HK-2 (cell line): ENCODE data around the gene C22orf42.
"Not testable (repeated sequence)": the region's sequence is repeated elsewhere in the genome, so short reads cannot be mapped to it uniquely, and the experiment has no call there.

ENCODE experiments used
- DNase-seq: peaks from one replicate; pipeline ENCODE4 v3.0.0-alpha.2; 2018; ENCODE audit not compliant: unreplicated experiment

Gene C22orf42

DNA sequence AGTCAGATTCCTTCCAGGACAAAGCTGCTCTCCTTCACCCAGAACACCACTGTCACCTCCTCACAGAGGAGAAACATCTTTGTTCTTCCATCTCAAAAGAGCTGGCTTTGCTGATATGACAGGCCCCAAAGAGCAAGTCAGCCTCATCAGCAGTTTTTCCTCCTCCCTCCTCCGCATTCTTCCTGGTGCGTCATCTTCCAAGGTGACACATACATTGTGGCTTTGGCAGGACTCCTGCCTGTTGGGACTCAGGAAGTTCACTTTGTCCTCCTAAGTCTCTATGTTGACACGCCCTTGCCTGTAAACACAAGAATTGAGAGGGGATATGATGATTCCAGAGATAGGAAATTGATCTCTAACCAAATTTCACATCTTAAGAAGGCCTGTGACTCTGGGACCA, 23.1 kb downstream of the C22orf42 start:
- DNase-seq = peak; percentile 45

DNA sequence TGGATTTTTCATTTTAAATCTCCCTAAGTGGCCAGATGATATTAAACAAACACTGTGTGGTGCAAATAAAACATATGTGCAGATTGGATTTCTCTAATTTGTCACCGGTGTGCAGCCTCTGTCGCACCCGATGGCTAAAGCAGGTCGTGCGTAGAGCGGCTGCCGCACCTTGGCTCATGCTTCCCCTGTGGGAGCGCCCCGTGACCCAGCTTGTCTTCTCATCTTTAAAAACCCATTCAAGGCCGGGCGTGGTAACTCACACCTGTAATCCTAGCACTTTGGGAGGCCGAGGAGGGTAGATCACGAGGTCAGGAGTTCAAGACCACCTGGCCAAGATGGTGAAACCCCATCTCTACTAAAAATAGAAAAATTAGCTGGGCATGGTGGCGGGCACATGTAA, 24.3 kb downstream of the C22orf42 start:
- DNase-seq = not testable (repeated sequence)

DNA sequence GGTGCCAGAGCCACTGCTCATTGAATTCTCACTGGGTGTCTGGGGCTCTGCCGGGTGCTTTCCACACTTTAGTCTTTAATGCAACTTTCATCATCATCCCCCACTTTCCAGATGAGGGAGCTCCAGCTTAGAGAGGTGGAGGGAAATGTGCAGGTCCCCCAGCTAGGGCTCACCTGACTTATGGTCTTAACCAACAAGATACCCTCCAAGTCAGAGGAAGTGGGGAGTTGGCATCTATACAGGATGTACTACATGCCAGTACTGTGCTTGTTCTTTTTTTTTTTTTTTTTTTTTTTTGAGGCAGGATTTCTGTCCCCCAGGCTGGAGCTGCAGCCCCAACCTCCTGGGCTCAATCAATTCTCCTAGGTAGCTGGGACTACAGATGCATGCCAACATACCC, 26.3 kb downstream of the C22orf42 start:
- DNase-seq = no peak

DNA sequence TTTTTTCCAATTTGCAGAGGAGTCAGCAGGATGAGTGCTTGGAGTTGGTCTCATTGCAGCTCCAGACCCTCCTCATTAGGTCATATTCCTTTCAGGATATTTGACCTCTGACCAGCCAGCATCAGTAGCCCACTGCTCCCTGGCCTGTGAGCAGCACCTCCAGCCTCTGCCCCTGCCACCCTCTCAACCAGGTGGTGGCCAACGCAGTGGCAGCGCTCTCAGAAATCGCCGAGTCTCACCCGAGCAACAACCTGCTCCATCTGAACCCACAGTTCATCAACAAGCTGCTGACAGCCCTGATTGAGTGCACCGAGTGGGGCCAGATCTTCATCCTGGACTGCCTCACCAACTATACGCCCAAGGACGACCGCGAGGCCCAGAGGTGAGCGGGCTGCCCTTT, 27.0 kb downstream of the C22orf42 start:
- DNase-seq = no peak

DNA sequence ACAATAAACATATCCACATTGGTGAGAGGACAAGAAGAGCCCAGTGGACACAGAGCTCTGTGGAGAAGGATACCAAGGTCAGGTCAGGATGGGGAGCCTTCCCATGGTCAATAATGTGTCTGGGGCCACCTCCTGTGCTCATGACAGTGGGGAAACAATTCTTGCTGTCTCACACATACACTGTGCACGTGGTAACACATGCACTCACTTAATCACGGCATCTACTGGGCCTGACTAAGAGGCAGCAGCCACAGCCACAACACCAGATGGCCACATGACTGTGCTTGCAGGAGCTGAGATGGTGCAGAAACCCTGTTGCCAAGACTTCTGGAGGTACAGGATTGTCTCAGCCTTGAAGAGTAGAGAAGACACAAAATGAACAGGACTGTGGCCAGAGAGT, 28.6 kb downstream of the C22orf42 start:
- no peak for DNase-seq

DNA sequence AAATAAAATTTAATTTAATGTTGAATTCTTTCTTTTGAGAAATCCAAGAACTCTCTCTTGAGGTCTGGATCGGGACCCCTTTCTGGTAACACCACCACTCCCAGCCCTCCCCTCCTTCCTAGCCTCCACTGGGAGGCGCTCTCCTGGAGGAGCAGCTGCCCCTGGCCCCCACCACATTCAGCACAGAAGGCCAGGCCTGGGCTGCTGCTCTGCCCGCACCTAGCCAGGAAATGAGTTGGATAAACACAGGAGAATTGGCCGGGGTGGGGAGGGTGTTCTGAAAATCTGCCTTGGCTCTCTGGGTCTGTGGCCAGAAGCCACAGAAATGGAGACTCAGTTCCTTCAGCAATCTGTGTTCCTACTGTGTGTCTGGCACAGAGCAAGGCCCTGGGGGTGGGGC, 31.2 kb downstream of the C22orf42 start:
- no peak for DNase-seq

DNA sequence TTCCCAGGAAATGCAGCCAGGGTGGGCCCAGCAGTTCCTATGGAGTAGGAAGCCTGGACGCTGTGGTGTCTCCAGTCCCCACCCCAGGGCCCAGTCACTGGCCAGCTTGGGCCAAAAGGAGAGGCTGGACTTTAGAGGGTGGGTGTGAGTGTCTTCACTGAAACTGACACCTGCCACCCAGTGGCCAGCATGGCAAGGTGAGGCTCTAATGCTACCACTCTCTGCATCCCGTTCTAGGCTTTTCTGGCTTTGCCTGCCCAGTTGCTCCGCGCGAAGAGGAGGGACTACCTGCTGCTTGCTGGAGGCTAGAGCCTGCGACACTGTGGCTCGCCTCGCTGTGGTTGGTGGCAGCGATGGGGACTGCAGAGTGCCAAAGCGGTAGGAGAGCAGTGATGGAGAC, 35.4 kb downstream of the C22orf42 start:
- DNase-seq = no peak

DNA sequence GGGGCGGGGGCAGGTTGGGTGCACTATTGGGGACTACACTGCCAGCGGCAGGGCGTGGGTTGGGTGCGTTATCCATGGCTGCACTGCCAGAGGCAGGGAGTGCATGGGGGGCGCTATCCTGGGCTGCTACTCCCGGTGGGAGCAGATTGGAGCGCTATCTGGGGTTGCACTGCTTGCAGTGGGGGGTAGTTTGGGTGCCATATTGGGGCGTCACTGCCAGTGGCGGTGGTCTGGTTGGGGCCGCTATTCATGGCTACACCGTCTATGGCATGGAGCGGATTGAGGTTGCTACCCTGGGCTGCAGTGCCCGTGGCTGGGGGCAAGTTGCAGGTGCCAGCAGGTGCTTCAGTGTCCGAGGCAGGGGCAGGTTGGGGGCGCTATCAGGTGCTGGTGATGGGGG, 36.2 kb downstream of the C22orf42 start:
- DNase-seq = no peak

DNA sequence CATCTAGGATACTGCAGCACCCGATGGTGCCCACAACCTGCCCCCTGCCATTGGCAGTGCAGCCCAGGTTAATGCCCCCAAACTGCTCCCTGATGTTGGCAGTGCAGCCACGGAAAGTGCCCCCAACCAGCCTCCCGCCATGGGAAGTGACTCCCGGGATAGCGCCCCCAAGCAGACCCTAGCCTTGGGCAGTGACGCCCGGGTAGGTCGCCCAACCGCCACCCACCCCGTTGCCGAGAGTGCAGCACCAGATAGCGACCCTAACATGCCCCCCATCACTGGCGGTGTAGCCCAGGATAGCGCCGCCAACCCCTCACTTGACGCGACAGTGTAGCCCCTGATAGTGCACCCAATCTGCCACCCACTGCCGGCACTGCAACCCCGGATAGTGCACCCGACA, 38.5 kb downstream of the C22orf42 start:
- no peak for DNase-seq

DNA sequence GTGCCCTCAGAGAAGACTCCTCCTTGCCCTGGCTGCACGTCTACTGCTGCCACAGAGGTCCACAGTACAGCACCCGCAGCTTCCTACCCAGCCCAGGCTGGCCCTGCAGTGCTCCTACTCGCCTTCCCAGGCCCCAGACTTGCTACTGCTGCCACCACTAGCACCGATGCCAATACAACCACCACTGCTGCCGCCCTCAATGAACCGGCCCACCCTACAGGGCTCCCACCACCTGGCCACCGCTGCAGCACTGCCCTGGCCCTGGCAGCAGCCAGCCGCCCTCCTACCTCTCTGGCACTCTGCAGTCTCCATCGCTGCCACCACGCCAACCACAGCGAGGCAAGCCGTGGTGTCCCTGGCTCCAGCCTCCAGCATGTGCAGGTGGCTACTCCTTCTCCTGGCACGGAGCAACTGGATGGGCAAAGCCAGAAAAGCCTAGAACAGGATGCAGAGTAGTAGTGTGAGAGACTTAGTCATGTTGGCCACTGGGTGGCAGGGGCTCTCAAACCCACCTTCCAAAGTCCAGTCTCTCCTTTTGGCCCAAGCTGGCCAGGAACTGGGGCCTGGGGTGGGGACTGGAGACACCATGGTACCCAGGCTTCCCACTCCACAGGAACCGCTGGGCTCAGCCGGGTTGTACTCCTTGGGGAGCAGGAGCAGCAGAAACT, 39.4 kb downstream of the C22orf42 start:
- no peak for DNase-seq

DNA sequence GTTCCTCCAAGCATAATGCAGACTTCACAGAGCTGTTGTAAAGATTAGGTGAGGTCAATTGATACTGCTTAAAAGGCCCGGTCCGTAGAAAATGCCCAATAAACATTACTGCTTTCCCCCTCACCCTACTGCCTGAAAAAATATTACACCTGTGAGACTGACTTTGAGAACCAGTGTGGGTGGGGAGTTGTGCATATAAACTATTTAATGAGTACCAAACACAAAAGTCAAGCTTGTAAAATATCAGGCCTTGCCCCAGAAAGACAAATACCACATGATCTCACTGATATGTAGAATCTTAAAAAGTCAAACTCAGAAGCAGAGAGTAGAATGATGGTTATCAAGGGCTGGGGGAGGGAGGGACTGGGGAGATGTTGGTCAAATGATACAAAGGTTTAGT, 46.7 kb downstream of the C22orf42 start:
- no peak for DNase-seq

DNA sequence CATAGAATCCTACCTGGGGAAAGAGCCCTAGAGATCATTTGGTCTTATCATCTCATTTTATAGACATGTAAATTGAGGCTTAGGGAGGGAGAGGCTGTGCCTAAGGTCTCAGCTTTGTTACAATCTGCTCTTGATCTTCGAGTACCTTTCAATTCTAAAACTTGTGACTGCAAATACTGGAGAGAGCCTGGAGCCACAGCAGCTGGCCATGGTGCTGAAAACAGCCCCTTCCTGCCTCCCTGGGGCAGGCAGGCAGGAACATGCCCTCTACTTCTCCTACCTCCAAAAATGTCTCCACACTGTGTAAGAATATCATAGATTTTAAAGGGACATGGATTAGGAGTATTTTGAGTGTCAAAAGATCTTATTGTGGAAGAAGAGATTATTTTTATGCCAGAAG, 52.2 kb downstream of the C22orf42 start:
- DNase-seq = peak; percentile 4

DNA sequence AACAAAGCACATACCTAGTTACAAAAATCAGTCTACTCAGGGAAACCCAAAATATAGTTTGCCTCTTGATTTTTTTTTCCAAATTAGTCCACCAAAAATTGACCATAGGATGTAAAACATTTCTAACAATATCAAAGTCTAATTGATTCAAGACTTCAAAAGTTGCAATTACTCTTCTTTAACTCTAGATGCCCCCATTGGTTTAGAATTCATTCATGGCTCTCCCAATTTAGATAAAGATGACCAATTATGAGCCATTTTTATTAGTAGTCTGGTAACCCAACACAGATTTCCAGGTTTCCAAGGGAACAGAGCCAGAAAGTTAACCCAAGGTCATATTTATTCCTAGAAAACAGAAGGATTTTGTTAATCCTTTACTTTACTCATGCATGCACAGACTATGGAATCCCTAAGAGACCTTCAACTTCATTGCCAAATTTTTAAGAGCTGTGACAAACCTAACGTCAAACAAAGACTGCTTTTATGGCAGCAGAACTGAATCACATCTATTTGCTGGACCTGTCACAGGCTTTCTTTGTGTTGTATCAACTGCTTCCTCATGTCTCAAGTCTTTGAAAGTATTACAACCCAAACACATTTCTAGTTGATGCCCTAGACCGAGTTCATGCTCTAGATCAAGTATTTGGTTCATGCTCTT, 55.3 kb downstream of the C22orf42 start:
- DNase-seq = no peak

DNA sequence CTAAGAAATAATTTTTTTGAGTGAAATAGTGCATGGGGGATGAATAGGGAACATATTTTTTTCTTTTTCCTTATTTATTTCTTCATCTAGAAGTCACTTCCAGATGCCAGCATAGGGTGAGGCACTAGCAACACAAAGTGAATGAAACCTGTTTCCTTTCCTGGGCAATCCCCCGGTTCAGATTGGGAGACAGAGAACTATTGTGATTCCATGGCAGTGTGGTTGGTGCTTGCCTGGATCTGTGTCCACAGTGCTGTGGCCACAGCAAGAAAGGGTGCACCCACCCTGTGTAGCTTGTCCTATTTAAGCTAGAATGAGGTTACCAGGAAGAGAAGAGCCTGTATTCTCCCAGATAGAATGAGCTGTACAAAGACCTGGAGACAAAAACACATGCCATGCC, 58.4 kb downstream of the C22orf42 start:
- DNase-seq = no peak
